Fibroblast of skin of abdomen (primary cell): ENCODE measurements around the gene ATP5PD. TPM values are rescaled to one million over a fixed set of nuclear protein-coding genes. Genes with fewer than 3 reads are reported as not detected.

Experiments used
- DNase-seq: peaks from one replicate; pipeline ENCODE4 v3.0.0-alpha.2; 2013
- polyA plus RNA-seq, 2 experiments: library from polyadenylated mRNA; unstranded; fragments of 120-200 nt; gene quantifications; one replicate each; pipeline ENCODE4 v1.2.1, GENCODE V29; 2013; ENCODE audit not compliant: insufficient read length in 2 of 2

The ATP5PD gene
- polyA plus RNA-seq (2013, experiment 1 of 2; ENCODE audit: insufficient read length), result 284 TPM
- polyA plus RNA-seq (2013, experiment 2 of 2; ENCODE audit: insufficient read length), result 270 TPM

- peak; percentile 97 for DNase-seq
Observed at GRCh38 chr17:75046407-75047289, at the start of gene ATP5PD, which contains the start of gene KCTD2. ATP5PD (minus strand) TSS chr17:75046969; CDS start chr17:75042650, 4,319 bp downstream. KCTD2 (plus strand) TSS chr17:75047225; CDS start chr17:75047251, 26 bp downstream.

- DNase-seq, result peak; percentile 56
Observed at GRCh38 chr17:75096082-75096625, 49.4 kb upstream of the ATP5PD start.

GRCh38 chr17:75094871-75095399 lies 48.2 kb upstream of the ATP5PD start:
- DNase-seq, result no peak

GRCh38 chr17:75093548-75094158 lies 46.9 kb upstream of the ATP5PD start:
- DNase-seq, result no peak

- DNase-seq, result no peak
Observed at GRCh38 chr17:75091855-75092327, 45.1 kb upstream of the ATP5PD start.

- DNase-seq, result no peak
Observed at GRCh38 chr17:75090871-75091854, 44.4 kb upstream of the ATP5PD start.

- DNase-seq, result no peak
Observed at GRCh38 chr17:75088465-75089417, 42.0 kb upstream of the ATP5PD start.

GRCh38 chr17:75087558-75088453 lies 41.0 kb upstream of the ATP5PD start, which contains the start of gene SLC16A5:
SLC16A5 (plus strand) TSS chr17:75087954; CDS start chr17:75093637, 5,683 bp downstream.
- DNase-seq, result peak; percentile 80

GRCh38 chr17:75087182-75087557 lies 40.4 kb upstream of the ATP5PD start:
- no peak for DNase-seq

GRCh38 chr17:75086496-75087181 lies 39.9 kb upstream of the ATP5PD start:
- DNase-seq, result no peak

GRCh38 chr17:75084039-75084660 lies 37.4 kb upstream of the ATP5PD start:
- DNase-seq, result no peak

- DNase-seq, result no peak
Observed at GRCh38 chr17:75082683-75083082, 35.9 kb upstream of the ATP5PD start.

- no peak for DNase-seq
Observed at GRCh38 chr17:75081611-75082540, 35.1 kb upstream of the ATP5PD start.

GRCh38 chr17:75079023-75079373 lies 32.2 kb upstream of the ATP5PD start:
- DNase-seq, result no peak

GRCh38 chr17:75078284-75079022 lies 31.7 kb upstream of the ATP5PD start:
- DNase-seq, result peak; percentile 80
